SH-SY5Y (cell line): ENCODE measurements around the gene RPL36.

Experiments used
- GATA2 ChIP-seq: IDR thresholded peaks from 2 replicates; pipeline ENCODE4 v1.6.1; 2011; ENCODE audit warnings: mild to moderate bottlenecking, low read depth, low read length
- GATA3 ChIP-seq: IDR thresholded peaks from 2 replicates; pipeline ENCODE4 v1.6.1; 2011; ENCODE audit warnings: low read depth, mild to moderate bottlenecking, low read length, moderate library complexity

- TF ChIP-seq GATA3 (no peak), GATA2 (no peak)
Measured at GRCh38 chr19:5676105-5676771, 13.9 kb upstream of the RPL36 start.
